Jurkat, Clone E6-1 (cell line): ENCODE results near the gene FUBP3.

Source experiments
- DNase-seq: peaks from one replicate; pipeline ENCODE4 v3.0.0-alpha.2; 2011; ENCODE audit warnings: low read depth, low spot score
- H3K4me3 ChIP-seq: 2 replicates; pipeline ENCODE4 v1.5.1; 2011; ENCODE audit warnings: mild to moderate bottlenecking, low read length, control low read depth, moderate library complexity

Gene FUBP3

GRCh38 chr9:130598188-130598587 lies 18.8 kb downstream of the FUBP3 start:
- no peak for DNase-seq
- no peak overlapping the region for H3K4me3 ChIP-seq

GRCh38 chr9:130599625-130600024 lies 20.2 kb downstream of the FUBP3 start:
- DNase-seq, result no peak
- H3K4me3 ChIP-seq, result no peak overlapping the region

DNA sequence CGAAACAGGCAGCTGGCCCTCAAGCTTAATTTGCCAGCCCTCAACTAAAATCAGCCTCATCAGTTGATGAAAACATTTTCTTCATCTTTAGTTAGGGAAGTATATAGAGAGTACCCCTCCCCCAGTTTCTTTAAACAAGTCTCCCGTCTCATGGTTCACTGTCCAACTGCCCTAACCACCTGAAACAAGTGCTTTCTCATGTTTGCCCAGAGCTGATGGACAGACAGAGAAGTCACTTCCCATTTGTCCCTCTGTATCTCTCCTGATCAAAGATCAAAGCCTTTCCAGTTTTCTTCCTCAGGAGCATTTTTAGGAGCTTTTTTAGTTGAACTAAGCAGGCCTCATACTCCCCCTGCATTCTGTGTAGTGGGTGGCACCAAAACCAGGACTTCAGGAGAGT lies 21.7 kb downstream of the FUBP3 start:
- DNase-seq, result no peak
- no peak overlapping the region for H3K4me3 ChIP-seq

DNA sequence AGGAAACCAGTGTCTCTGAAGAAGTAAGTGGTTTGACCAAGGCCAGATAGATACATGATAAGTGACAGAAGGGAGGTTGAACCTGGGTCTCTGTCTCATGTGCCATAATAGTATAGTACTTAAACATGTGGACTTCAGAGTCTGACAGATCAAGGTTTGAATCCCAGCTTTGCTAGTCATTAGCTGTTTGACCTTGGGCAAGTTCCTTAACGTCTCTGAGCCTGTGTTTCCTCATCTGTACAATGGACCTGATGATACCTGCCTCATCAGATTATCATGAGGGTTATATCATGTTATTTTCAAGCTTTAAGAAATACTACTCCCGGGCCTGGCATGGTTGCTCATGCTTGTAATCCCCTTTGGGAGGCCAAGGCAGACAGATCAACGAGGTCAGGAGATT lies 24.9 kb downstream of the FUBP3 start:
- no peak overlapping the region for H3K4me3 ChIP-seq

DNA sequence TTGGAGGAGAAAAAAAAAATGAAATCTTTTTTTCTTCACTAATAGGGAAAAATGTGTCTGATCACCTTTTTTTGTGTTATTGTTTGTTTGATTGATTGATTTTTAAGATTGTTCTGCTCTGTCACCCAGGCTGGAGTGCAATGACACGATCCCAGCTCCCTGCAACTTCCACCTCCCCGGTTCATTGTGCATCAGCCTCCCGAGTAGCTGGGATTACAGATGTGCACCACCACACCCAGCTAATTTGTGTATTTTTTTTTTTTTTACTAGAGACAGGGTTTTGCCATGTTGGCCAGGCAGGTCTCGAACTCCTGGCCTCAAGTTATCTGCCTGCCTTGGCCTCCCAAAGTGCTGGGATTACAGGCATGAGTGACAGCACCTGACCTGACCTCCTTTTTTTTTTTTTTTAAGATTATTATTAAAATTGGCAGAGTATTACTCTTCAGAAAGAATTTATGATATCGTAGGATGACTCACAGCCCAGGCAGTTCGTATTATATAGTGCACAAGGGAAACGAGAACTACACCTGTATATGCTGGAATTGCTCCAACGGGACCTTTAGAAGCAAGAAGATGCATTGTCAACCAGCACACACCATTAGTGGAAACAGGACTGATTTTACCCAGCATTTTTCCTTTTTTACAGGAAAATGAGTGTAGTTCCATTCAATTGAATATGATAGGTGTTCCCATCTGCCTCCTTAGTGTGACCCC lies 27.7 kb downstream of the FUBP3 start:
- no peak overlapping the region for H3K4me3 ChIP-seq
- DNase-seq, result no peak

More for the DNA sequence above, 24.9 kb downstream of the FUBP3 start:
- DNase-seq, result no peak

DNA sequence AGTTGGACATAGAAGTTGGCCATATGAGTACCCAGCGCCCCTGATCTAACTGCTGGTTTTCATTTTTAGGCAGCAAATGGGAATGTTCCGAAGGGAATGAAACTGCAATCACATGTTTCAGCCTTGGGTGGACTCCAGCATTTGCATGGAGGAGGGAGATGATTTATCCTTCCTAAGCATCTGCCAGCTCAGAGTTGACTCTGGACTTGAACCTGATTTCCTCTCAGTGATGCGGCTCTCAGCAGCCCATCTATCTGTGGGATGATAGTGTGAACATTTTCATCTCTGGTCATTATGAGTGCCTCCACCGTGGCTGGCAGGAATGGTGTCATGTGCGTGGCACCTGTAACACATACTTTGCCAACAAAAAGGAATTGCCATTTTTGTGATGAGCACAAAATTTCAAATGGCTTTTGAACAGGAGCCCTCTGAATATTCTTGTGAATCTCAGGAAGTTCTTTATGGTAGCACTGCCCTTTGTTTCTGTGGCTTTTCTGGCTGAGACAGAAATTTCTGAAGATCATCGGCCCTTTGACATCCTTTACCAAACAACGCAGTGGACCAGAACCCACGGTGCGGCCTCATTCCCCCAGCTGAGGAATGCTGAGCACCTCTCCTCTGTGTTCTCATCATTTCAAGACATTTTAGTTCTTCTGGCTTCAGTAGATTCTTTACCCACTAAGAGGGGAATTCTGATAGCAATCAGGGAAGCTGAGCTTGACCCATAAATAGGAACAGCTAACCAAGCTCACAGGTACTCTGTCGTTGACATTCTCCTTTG lies 28.5 kb downstream of the FUBP3 start:
- no peak overlapping the region for H3K4me3 ChIP-seq
- DNase-seq, result no peak

GRCh38 chr9:130608554-130609134 lies 29.3 kb downstream of the FUBP3 start:
- DNase-seq, result no peak
- no peak overlapping the region for H3K4me3 ChIP-seq

DNA sequence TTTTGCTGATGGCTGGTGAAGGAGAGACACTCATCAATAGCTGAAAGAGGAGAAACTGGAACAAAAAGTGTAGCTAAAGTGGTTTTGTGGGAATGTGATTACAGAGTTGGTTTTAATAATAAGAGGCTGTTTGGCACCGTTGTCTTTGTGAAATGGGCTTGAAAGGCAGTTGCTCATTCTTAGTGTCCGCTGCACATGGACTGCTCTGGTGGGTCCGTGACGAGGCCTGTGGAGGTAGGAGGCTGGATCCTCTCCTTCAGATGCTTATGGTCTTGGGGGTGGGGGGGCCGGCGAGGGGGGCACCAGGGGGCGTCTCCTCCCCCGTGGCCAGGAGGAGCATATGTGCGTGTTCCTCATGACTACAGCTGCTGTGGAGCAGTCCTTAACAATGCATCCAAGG lies 29.8 kb downstream of the FUBP3 start:
- H3K4me3 ChIP-seq, result no peak overlapping the region
- no peak for DNase-seq

DNA sequence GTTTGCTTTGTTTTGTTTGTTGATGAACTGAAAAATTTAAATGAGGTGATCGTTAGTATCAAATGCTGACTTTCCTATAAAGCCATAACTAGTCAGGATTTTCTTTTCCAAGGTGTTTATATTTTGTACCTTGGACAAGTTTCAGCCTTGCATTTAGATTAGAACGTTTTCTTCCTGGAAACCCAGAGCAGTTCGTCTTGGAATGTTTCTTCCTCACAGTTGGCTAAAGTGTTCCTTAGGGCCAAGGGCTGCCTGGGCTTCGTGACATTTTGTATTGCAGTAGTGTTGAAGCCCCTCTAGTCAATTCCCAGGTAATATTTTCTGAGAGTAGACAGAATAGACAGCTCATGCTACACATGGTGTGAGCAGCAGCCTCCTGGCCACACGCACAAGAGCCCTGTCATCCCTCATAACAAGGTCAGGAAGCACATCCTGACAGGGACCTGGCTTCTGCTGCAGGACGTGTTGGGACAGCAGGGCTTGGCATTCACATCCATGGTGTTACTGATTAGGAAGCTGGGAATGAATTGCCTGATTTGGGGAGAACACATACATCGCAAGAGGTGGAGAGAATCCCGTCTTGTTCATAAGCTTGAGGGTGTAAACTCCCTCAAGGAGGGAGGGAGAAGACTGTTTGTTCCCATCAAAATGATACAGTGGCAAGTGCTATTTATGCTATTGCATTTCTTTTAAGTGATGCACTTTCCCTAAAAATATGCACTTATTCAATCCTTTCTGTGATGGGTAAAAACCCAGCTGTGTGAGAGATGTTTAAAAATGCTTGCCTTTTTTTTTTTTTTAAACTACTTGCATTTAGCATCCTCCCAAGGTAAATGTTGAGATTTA lies 31.7 kb downstream of the FUBP3 start:
- no peak for DNase-seq
- no peak overlapping the region for H3K4me3 ChIP-seq

DNA sequence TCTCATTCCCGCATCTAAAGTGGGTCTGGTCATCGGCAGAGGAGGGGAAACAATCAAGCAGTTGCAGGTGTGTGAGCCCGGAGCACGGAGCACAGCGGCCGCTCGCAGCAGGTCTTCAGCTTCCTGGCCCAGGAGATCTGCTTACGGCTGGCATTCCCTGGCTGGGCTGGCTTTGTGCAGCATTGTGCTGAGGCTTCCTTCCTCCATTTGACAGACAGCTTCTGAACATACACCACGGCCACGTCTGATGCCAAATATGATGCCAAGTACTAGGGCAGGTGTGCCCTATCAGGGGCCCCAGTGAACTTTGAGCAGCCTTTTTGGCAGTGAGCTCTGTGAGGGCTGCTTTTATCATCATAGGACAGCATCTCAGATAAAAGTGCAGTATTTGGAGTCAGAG lies 37.1 kb downstream of the FUBP3 start:
- H3K4me3 ChIP-seq, result no peak overlapping the region
- no peak for DNase-seq

DNA sequence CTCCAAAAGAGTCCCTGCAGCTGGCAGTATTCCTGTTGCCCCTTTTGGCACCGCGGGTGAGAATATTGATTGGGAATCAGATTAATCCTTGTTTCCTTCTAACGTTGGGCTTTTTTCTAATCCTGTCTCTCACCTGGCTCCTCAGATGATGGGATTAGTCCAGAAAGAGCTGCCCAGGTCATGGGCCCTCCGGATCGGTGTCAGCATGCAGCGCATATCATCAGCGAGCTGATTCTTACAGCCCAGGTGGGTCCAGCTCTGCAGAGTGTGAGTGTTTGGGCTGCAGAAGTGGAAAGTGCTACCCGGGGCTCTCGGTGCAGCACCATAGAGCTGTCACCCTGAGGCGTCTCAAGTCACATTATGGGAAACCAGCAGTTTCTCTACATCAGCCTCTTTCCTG lies 44.1 kb downstream of the FUBP3 start:
- DNase-seq, result no peak
- no peak overlapping the region for H3K4me3 ChIP-seq

- DNase-seq, result no peak
- H3K4me3 ChIP-seq, result no peak overlapping the region
These were observed 44.8 kb downstream of the FUBP3 start for GRCh38 chr9:130624154-130624553.

- DNase-seq, result no peak
- no peak overlapping the region for H3K4me3 ChIP-seq
These were observed 47.0 kb downstream of the FUBP3 start for GRCh38 chr9:130626249-130626996.

DNA sequence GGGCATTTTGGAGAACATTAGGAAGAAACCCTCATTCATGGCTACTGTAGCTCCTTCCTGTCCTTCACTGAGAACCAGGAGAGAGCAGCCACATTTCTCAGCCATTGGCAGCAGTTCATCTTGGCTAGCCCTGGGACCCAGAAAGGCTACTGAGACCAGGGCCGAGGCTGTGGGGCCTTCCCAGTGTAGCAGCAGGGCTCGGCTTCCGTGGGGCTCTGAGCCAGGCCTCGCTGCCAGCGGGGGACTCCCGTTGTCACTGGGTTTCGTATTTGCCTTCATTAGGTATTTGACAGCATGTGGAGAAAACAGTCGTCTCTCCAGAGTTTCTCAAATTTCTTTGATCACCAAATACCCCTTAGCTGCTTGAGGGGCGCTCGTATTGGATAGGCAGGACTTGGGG lies 47.7 kb downstream of the FUBP3 start:
- no peak for DNase-seq

DNA sequence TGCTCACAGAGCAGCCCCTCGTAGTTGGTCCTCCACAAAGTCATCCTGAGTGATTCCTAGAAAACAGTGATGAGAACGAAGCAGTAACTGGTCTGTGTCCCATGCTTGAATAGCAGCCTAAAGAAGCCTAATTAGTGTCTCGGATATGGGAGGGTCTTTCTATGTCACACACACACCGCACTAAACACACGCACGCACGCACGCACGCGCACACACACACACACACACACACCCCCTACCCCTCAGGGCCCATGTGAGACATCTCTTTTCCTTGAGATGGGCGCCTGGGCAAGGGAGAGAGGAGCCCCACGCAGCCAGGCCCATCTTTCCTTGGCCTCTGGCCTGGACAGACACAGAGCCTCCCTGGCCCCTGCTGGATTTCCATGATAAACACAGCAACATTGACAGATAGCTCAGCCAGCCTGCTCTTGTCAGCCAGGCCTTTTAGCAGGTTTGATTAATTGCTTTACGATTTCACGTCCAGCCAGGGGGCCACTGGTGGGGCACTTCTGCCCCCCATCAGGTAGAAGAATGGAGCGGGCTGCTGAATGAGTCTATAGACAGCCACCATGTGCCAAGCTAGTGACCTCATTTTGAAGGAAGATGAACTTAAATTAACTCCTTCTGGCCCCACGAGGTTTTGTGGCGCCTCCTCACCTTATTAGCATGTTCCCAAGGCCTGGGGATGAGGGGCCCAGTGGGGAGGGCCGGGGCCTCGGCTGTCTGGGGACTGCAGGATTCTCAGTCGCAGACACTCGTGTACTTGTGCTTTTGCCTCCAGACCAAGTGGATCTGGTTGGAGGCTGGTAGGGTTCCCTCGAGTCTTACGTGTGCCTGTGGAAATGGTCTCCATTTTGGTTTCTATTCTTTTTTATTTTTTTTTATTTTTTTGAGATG lies 48.8 kb downstream of the FUBP3 start:
- H3K4me3 ChIP-seq, result no peak overlapping the region
- no peak for DNase-seq

More for the DNA sequence above, 47.7 kb downstream of the FUBP3 start:
- no peak overlapping the region for H3K4me3 ChIP-seq

GRCh38 chr9:130629443-130630070 lies 50.2 kb downstream of the FUBP3 start:
- H3K4me3 ChIP-seq, result no peak overlapping the region
- DNase-seq, result no peak

DNA sequence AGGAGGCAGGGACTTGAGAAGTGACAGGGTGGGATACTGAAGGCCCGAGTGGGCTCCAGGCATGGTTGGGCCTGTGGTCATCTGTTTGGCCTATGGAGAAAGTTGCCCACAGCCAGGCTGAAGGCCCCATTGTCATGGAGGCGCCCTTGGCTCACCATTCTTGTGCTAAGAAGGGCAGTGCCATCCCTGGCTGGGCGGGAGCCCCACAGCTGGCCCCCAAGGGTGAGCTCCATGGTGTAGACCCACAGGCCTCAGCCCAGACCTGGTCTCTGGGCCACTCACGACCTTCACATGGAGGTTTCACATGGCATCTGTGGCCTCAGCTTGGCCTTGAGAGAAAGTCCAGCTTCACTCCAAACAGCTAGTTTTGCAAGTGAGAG lies 50.7 kb downstream of the FUBP3 start:
- DNase-seq, result no peak

More for the DNA sequence above, 50.7 kb downstream of the FUBP3 start:
- no peak overlapping the region for H3K4me3 ChIP-seq
